GM19468 (cell line): ENCODE results near the gene PNPLA1.

ENCODE experiments used
- ATAC-seq: cut with Tn5 transposase; IDR thresholded peaks from one replicate; pipeline ENCODE4 v1.9.1; 2021; ENCODE audit warnings: mild to moderate bottlenecking, moderate library complexity, moderate number of reproducible peaks; ENCODE audit not compliant: unreplicated experiment; ENCODE audit errors: extremely low read depth

Gene PNPLA1

GRCh38 chr6:36245572-36246061, 24.2 kb upstream of the PNPLA1 start:
- no peak for ATAC-seq

GRCh38 chr6:36246506-36247268, 23.2 kb upstream of the PNPLA1 start:
- ATAC-seq: no peak

- no peak for ATAC-seq
These were observed 22.2 kb upstream of the PNPLA1 start for GRCh38 chr6:36247693-36248092.

GRCh38 chr6:36248980-36249379, 20.9 kb upstream of the PNPLA1 start:
- ATAC-seq: no peak

GRCh38 chr6:36249536-36249935, 20.3 kb upstream of the PNPLA1 start:
- ATAC-seq: no peak

GRCh38 chr6:36252005-36252404, 17.9 kb upstream of the PNPLA1 start:
- ATAC-seq: no peak

GRCh38 chr6:36263390-36264000, 6.4 kb upstream of the PNPLA1 start:
- ATAC-seq: no peak

- ATAC-seq: no peak
These were observed 4.1 kb upstream of the PNPLA1 start for GRCh38 chr6:36265744-36266143.

GRCh38 chr6:36266913-36267644, 2.8 kb upstream of the PNPLA1 start:
- ATAC-seq: no peak

GRCh38 chr6:36267731-36268477, 2.0 kb upstream of the PNPLA1 start:
- no peak for ATAC-seq

DNA sequence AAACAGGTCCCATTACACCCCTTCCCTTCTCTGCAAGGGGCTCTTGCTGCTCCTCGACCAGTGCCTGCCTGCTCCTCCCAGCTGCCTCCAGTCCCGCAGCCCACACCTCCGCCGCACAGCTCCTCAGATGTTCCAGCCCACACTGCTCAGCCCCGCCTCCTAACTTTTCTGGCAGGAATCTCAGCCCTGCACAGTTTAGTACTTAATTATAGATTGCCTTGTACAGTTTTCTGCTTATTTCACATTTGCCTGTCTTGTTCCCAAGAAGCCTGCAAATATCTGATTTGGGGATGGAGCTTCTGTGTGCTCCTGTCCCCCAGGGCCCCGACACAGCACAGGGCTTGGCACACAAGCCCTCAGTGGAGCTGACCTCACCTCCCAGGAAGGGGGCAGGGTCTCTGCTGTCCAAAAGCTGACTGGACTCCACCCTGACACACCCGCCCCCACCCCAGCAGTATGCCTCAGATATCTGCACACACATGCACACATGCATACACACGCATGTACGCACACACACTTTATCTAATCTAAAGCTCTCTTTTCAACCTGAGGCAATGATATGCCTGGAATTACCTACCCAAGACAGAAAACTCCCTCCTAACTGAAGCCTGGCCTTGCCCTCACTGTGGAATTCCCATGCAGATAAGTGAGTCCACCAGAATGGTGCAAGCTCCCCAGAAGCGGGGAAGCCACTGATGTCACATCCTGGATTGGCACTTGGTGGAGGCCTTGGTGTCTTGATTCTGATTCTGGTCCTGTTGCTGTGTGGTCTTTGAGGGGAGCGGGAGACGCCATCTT, 1.2 kb upstream of the PNPLA1 start:
- ATAC-seq: no peak

DNA sequence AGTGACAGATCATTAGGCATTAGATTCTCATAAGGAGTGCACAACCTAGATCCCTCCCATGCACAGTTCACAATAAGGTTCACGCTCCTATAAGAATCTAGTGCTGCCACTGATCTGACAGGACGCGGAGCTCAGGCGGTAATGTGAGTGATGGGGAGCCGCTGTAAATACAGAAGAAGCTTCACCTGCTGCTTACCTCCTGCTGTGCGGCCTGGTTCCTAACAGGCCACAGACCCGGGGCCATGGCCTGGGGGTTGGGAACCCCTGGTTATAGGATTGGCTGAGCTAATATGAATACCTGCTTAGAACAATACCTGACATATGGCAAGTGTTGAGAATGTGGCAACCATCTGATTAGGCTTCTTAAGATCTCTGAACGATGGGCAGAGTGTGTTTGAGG, 2.4 kb downstream of the PNPLA1 start:
- ATAC-seq: no peak

DNA sequence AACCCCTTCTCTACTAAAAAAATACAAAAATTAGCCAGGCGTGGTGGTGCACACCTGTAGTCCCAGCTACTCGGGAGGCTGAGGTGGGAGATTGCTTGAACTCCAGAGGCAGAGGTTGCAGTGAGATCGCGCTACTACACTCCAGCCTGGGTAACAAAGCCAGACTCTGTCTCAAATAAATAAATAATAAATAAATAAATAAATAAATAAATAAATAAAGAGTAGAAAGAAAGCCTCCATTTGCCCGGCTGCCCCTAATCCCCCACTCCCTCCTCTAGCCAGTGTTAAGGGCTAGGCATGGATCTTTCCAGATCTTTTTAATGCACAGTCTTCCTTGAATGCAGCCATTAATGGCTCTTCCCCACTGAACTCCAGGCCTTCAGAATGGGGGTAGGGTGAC, 3.2 kb downstream of the PNPLA1 start:
- no peak for ATAC-seq

- ATAC-seq: no peak
These were observed 4.1 kb downstream of the PNPLA1 start for GRCh38 chr6:36273802-36274514.

DNA sequence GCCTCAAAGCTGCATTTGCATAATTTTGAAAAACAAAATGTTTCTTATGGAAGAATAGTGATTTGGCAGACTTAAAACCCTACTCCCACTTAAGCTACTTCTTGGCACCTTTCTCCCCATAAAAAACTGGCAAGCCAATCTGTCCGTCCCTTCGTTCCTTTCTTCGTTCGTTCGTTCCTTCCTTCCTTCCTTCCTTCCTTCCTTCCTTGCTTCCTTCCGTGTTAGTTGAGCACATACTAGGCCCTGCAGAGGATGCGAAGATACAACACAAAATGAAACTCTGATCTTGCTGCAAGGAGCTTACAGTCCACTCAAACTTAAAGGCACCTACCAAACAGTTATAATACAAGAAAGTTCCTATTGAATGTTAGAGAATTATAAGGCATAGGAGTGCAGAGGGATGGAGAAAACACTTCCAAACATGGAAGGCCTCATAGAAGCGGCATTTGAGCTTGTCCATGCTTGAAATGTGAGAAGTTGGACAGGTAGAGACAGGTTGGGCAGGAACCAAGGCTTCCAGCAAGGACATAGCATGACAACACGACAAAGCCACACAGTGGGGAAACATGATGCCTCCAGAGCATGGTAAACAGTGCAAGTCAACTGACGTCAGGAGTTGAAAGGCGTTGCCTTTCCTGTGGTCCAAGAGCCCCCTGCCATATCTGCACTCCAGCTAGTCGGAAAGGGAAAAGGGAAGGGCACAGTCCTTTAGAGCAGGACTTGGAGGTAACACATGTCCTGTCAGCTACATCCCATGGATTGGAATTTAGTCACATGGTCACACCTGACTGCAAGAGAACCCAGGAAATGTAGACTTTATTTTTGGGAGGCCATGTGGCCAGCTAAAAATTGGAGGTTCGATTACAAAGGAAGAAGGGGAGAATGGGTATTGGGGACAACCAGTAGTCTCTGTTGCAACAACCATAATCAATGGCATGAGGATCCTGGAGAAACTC, 7.0 kb downstream of the PNPLA1 start:
- no peak for ATAC-seq

DNA sequence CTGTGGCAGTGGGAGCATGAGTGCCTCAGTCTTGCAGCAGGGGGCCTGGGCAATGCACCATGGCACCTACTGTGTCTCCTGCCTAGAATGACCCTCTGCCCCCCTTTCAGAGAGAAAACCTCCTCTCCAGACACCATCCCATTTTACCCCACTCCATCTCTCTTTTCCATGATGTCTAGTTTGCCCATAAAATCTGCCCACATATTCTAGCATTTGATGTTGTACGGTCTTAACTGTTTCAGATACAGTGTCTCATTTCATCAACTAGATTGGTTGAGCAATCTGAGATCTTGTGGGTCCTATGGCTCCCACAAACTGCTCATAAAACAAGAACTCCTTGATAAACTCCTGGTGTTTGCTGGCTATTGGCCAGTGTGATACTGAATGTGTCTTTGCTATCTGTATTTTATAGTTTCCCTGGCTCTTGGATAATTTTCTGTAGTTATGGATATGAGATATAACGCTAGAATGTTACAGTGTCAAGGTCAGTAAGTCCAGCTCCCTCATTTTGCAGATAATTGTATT, 8.1 kb downstream of the PNPLA1 start:
- no peak for ATAC-seq

- no peak for ATAC-seq
These were observed 10.6 kb downstream of the PNPLA1 start for GRCh38 chr6:36280467-36280866.

GRCh38 chr6:36280983-36281382, 11.1 kb downstream of the PNPLA1 start:
- no peak for ATAC-seq
